HCT116 (cell line): ENCODE measurements around the gene MSTN. TPM values are rescaled to one million over a fixed set of nuclear protein-coding genes. Genes with fewer than 3 reads are reported as not detected.
"Not testable (repeated sequence)": the region's sequence is repeated elsewhere in the genome, so short reads cannot be mapped to it uniquely, and the experiment has no call there.

ENCODE experiments used
- ATAC-seq: fragments of 200-7000 bp; cut with Tn5 transposase; 2 replicates; pipeline ENCODE4 v1.9.1; 2020; ENCODE audit warnings: mild to moderate bottlenecking, moderate library complexity
- BruUV-seq: library from RNA; stranded (reverse); fragments of 400-500 nt; replicated peaks from 2 replicates; lab custom pipeline; 2021; lab: Mats Ljungman, UMichigan
- CTCF ChIA-PET: fragments of 300-600 bp; sonication (Branson Sonifier 250); formaldehyde crosslinking; loops from one replicate; lab custom pipeline; 2021; ENCODE audit warnings: antibody characterized with exemption; lab: Charles Lee
- POLR2A ChIA-PET: fragments of 300-600, 350-600 bp; sonication (Branson Sonifier 250); formaldehyde crosslinking; loops from one replicate; lab custom pipeline; 2021; ENCODE audit warnings: antibody characterized with exemption; lab: Charles Lee
- RAD21 ChIA-PET, 2 experiments: fragments of 300-600 bp; sonication (Branson Sonifier 250); formaldehyde crosslinking; loops; one replicate each; lab custom pipeline; 2023; ENCODE audit warnings: low total read pairs in 2 of 2; ENCODE audit not compliant: uncharacterized antibody in 2 of 2, unreplicated experiment in 2 of 2, low non-redundant PET in 1 of 2; lab: Charles Lee
- DNase-seq: peaks from one replicate; pipeline ENCODE4 v3.0.0-alpha.2; 2010; ENCODE audit warnings: low read depth, low spot score
- H2AFZ ChIP-seq: fragments of 200-600 bp; shearing (Covaris generic), sonication (generic); 2 replicates; pipeline ENCODE4 v1.6.1; 2017; ENCODE audit warnings: low read depth, mixed run types, mixed read lengths, antibody characterized with exemption, low read length; ENCODE audit not compliant: poor library complexity, severe bottlenecking
- H3K27ac ChIP-seq: 2 replicates; pipeline ENCODE4 v1.5.1; 2012; ENCODE audit warnings: low read depth, low read length
- H3K27me3 ChIP-seq: fragments of 200-600 bp; sonication (generic); 2 replicates; pipeline ENCODE4 v1.6.1; 2016; ENCODE audit warnings: mixed run types, low read length, mixed read lengths; ENCODE audit not compliant: insufficient read depth
- H3K36me3 ChIP-seq, 2 experiments: fragments of 200-500 bp in 1 of 2; fragments of 200-600 bp in 1 of 2; sonication (Bioruptor generic) in 1 of 2; sonication (generic) in 1 of 2; 2 replicates each; pipeline versions ENCODE4 v1.5.1 to v1.6.1; 2014 to 2016; ENCODE audit warnings: low read length in 2 of 2, inconsistent platforms in 1 of 2, mixed read lengths in 1 of 2, mixed run types in 1 of 2; ENCODE audit not compliant: insufficient read depth in 2 of 2, control insufficient read depth in 1 of 2
- H3K4me1 ChIP-seq, 2 experiments: fragments of 200-600 bp in 1 of 2; sonication (generic) in 1 of 2; 2 replicates each; pipeline versions ENCODE4 v1.5.1 to v1.6.1; 2012 to 2017; ENCODE audit warnings: low read length in 2 of 2, inconsistent platforms in 1 of 2, mild to moderate bottlenecking in 1 of 2, mixed read lengths in 1 of 2, mixed run types in 1 of 2, moderate library complexity in 1 of 2; ENCODE audit not compliant: insufficient read depth in 2 of 2, control insufficient read depth in 1 of 2
- H3K4me2 ChIP-seq: fragments of 200-600 bp; sonication (generic); 2 replicates; pipeline ENCODE4 v1.6.1; 2017; ENCODE audit warnings: mixed run types, low read length, mixed read lengths
- H3K4me3 ChIP-seq, 2 experiments: fragments of 200-600 bp in 1 of 2; sonication (generic) in 1 of 2; replicated peaks in 1 of 2; 2 replicates each; pipeline ENCODE4 v1.5.1; 2011 to 2016; ENCODE audit warnings: low read length in 2 of 2, control low read depth in 1 of 2, low read depth in 1 of 2, mild to moderate bottlenecking in 1 of 2, mixed read lengths in 1 of 2, mixed run types in 1 of 2
- H3K79me2 ChIP-seq: fragments of 200-600 bp; sonication (generic); 2 replicates; pipeline ENCODE4 v1.6.1; 2017; ENCODE audit warnings: mild to moderate bottlenecking, mixed run types, low read length, moderate library complexity, mixed read lengths; ENCODE audit not compliant: insufficient read depth
- H3K9ac ChIP-seq: fragments of 200-600 bp; sonication (generic); 2 replicates; pipeline ENCODE4 v1.6.1; 2016; ENCODE audit warnings: low read length, mixed read lengths
- H3K9me2 ChIP-seq: fragments of 200-600 bp; sonication (generic), shearing (Covaris generic); 2 replicates; pipeline ENCODE4 v1.6.1; 2017; ENCODE audit warnings: mixed run types, mild to moderate bottlenecking, moderate library complexity; ENCODE audit not compliant: insufficient read depth
- H3K9me3 ChIP-seq, 2 experiments: fragments of 200-500 bp in 1 of 2; fragments of 200-600 bp in 1 of 2; sonication (Bioruptor generic) in 1 of 2; sonication (generic) in 1 of 2; 2 replicates each; pipeline ENCODE4 v1.6.1; 2014 to 2017; ENCODE audit warnings: low read length in 2 of 2, mixed read lengths in 2 of 2, inconsistent platforms in 1 of 2, low read depth in 1 of 2, mild to moderate bottlenecking in 1 of 2, mixed run types in 1 of 2, moderate library complexity in 1 of 2; ENCODE audit not compliant: control insufficient read depth in 1 of 2, insufficient read depth in 1 of 2
- H4K20me1 ChIP-seq: fragments of 200-600 bp; sonication (generic), shearing (Covaris generic); 2 replicates; pipeline ENCODE4 v1.6.1; 2017; ENCODE audit warnings: mixed run types, mild to moderate bottlenecking, moderate library complexity; ENCODE audit not compliant: insufficient read depth
- CBX3 ChIP-seq: IDR thresholded peaks from 2 replicates; pipeline ENCODE4 v1.6.1; 2012; ENCODE audit warnings: low read depth
- CTCF ChIP-seq, 3 experiments: fragments of 200-600 bp in 1 of 3; sonication (generic) in 1 of 3; IDR thresholded peaks in 2 of 3; conservative IDR thresholded peaks in 1 of 3; 2 replicates each; pipeline ENCODE4 v1.5.1; 2012 to 2017; ENCODE audit warnings: low read depth in 2 of 3, low read length in 2 of 3, antibody characterized with exemption in 1 of 3, borderline replicate concordance in 1 of 3, control low read depth in 1 of 3, mild to moderate bottlenecking in 1 of 3, mixed read lengths in 1 of 3, mixed run types in 1 of 3, moderate library complexity in 1 of 3; ENCODE audit not compliant: insufficient read depth in 1 of 3
- EGR1 ChIP-seq: IDR thresholded peaks from 2 replicates; pipeline ENCODE4 v1.6.1; 2012; ENCODE audit warnings: low read depth
- ELF1 ChIP-seq: IDR thresholded peaks from 2 replicates; pipeline ENCODE4 v1.6.1; 2012; ENCODE audit warnings: low read depth, borderline replicate concordance
- POLR2AphosphoS5 ChIP-seq: IDR thresholded peaks from 2 replicates; pipeline ENCODE4 v1.6.1; 2011; ENCODE audit warnings: mild to moderate bottlenecking, low read depth, low read length, moderate library complexity
- TCF7L2 ChIP-seq: IDR thresholded peaks from 2 replicates; pipeline ENCODE4 v1.7.0; 2011; ENCODE audit warnings: borderline replicate concordance, inconsistent platforms; ENCODE audit not compliant: insufficient read depth, insufficient read length; ENCODE audit errors: extremely low read depth
- YY1 ChIP-seq: IDR thresholded peaks from 2 replicates; pipeline ENCODE4 v1.6.1; 2011; ENCODE audit warnings: low read length, low read depth, moderate library complexity, mild to moderate bottlenecking; ENCODE audit not compliant: insufficient replicate concordance; ENCODE audit errors: extremely low read depth
- intact Hi-C: fragments of 100-400 bp; cut with micrococcal nuclease; formaldehyde crosslinking; loops from 2 replicates; pipeline ENCODE4 v1.10.0; 2022
- total RNA-seq: library from RNA; stranded (reverse); gene quantifications from one replicate; pipeline ENCODE4 v1.2.1, GENCODE V29; 2021; ENCODE audit not compliant: unreplicated experiment
- TF ChIP-seq, protein P1 (sequence below): IDR thresholded peaks from 2 replicates; pipeline ENCODE4 v1.6.1; 2012; ENCODE audit warnings: low read depth

MSTN gene
- total RNA-seq, 1 experiment from 2014 or later: 0.12 TPM

DNA sequence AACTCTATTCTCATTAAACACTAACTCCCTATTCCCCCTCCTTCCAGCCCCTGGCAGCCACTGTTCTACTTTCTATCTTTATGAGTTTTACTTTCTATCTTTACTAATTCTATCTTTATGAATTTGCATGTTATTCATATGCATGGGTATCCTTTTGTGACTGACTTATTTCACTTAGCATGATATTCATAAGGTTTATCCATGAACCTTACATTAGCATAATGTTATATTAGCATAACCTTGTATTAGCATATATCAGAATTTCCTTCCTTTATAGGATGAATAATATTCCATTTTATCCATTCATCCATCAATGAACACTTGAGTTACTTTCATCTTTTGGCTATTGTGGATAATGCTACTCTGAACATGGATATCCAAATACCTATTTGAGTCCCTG, 41.8 kb downstream of the MSTN start:
- Histone ChIP-seq H3K9ac (no peak overlapping the region), H3K27me3 (no peaks in the 10 kb centered on the region), H3K9me3 (no peaks in the 10 kb centered on the region), H3K9me2 (no peaks in the 10 kb centered on the region), H4K20me1 (no peaks in the 10 kb centered on the region), H3K79me2 (no peaks in the 10 kb centered on the region), H3K27ac (no peak overlapping the region), H3K4me1 (no peaks in the 10 kb centered on the region), H2AFZ (no peak overlapping the region), H3K4me2 (no peak overlapping the region), H3K36me3 (no peaks in the 10 kb centered on the region), H3K4me3 (no peak overlapping the region)
- ChIA-PET RAD21 (no interaction called here), POLR2A (no interaction called here), CTCF (no interaction called here)
- no TSS peak for BruUV-seq
- intact Hi-C loops: no loop called here
- TF ChIP-seq TCF7L2: no peak
- TF ChIP-seq ELF1: no peak
- no peak for TF ChIP-seq CTCF (IDR thresholded peaks at IDR 0.05 in 2 of 3, conservative IDR thresholded peaks at IDR 0.05 in 1 of 3; ENCODE audit: borderline replicate concordance in 1 of 3, insufficient read depth in 1 of 3, low read depth in 2 of 3, low read length in 2 of 3)
- no peak for TF ChIP-seq EGR1
- no peak for TF ChIP-seq POLR2AphosphoS5
- DNase-seq: no peak
- no peak for ATAC-seq

- ChIA-PET RAD21 (no interaction called here), CTCF (no interaction called here), POLR2A (no interaction called here)
- H3K27ac ChIP-seq: no peak overlapping the region
- H3K79me2 ChIP-seq: no peaks in the 10 kb centered on the region
- no peak overlapping the region for H3K9ac ChIP-seq
- DNase-seq (no peak), ATAC-seq (no peak)
- H4K20me1 ChIP-seq: no peaks in the 10 kb centered on the region
- H3K27me3 ChIP-seq: no peaks in the 10 kb centered on the region
- no peaks in the 10 kb centered on the region for H3K36me3 ChIP-seq
- no peaks in the 10 kb centered on the region for H3K4me1 ChIP-seq
- H3K4me2 ChIP-seq: no peak overlapping the region
- no peaks in the 10 kb centered on the region for H3K9me2 ChIP-seq
- intact Hi-C loops: no loop called here
- peaks cover 0 to 5% of the 10 kb centered on the region in 2 experiments; a peak in 1 of 4 replicates for H3K9me3 ChIP-seq
- TF ChIP-seq YY1 (no peak), CBX3 (peak; percentile 46; the same call in 1 of the 2 replicates)
- TF ChIP-seq, protein P1, sequence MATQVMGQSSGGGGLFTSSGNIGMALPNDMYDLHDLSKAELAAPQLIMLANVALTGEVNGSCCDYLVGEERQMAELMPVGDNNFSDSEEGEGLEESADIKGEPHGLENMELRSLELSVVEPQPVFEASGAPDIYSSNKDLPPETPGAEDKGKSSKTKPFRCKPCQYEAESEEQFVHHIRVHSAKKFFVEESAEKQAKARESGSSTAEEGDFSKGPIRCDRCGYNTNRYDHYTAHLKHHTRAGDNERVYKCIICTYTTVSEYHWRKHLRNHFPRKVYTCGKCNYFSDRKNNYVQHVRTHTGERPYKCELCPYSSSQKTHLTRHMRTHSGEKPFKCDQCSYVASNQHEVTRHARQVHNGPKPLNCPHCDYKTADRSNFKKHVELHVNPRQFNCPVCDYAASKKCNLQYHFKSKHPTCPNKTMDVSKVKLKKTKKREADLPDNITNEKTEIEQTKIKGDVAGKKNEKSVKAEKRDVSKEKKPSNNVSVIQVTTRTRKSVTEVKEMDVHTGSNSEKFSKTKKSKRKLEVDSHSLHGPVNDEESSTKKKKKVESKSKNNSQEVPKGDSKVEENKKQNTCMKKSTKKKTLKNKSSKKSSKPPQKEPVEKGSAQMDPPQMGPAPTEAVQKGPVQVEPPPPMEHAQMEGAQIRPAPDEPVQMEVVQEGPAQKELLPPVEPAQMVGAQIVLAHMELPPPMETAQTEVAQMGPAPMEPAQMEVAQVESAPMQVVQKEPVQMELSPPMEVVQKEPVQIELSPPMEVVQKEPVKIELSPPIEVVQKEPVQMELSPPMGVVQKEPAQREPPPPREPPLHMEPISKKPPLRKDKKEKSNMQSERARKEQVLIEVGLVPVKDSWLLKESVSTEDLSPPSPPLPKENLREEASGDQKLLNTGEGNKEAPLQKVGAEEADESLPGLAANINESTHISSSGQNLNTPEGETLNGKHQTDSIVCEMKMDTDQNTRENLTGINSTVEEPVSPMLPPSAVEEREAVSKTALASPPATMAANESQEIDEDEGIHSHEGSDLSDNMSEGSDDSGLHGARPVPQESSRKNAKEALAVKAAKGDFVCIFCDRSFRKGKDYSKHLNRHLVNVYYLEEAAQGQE: no peak
- H3K4me3 ChIP-seq: no peak overlapping the region
- no peak overlapping the region for H2AFZ ChIP-seq
- BruUV-seq: no TSS peak
These were observed 44.7 kb downstream of the MSTN start for GRCh38 chr2:190017837-190018236.

GRCh38 chr2:190015969-190016368, 46.6 kb downstream of the MSTN start:
- H3K4me1 ChIP-seq, DNase-seq, ATAC-seq, H3K4me3 ChIP-seq, RAD21 ChIA-PET, H3K9me2 ChIP-seq, BruUV-seq, H3K79me2 ChIP-seq, CTCF ChIA-PET, H3K9me3 ChIP-seq, H4K20me1 ChIP-seq, H3K27me3 ChIP-seq, H3K36me3 ChIP-seq, H2AFZ ChIP-seq, H3K27ac ChIP-seq, H3K4me2 ChIP-seq, H3K9ac ChIP-seq, POLR2A ChIA-PET: not testable (repeated sequence)
- intact Hi-C loops: loop anchor here (1.0 kb wide), 1 partner anchor 34 kb away; no protein-coding TSS in a partner anchor
